Measurements from ENCODE around the gene PELO.
A peak's percentile ranks its signal among the peaks of the same experiment; 100 is the strongest.

PELO gene

GRCh38 chr5:52798938-52799337 lies 11.2 kb downstream of the PELO start:
- no peak for DNase-seq (ENCODE audit: low read depth)
- no peak for TF ChIP-seq CTCF (IDR thresholded peaks at IDR 0.05; ENCODE audit: control insufficient read depth, insufficient read depth, low read depth, low read length, missing control alignments)
- H3K4me3 ChIP-seq (ENCODE audit: control insufficient read depth, low read depth, low read length), result peak overlapping the region; percentile 69

GRCh38 chr5:52799358-52799982 lies 11.8 kb downstream of the PELO start:
- H3K4me3 ChIP-seq (ENCODE audit: control insufficient read depth, low read depth, low read length), result peak overlapping the region; percentile 69
- peak; percentile 52 for DNase-seq (ENCODE audit: low read depth)
- TF ChIP-seq CTCF (IDR thresholded peaks at IDR 0.05; ENCODE audit: control insufficient read depth, insufficient read depth, low read depth, low read length, missing control alignments), result no peak

GRCh38 chr5:52799983-52800393 lies 12.3 kb downstream of the PELO start:
- TF ChIP-seq CTCF (IDR thresholded peaks at IDR 0.05; ENCODE audit: control insufficient read depth, insufficient read depth, low read depth, low read length, missing control alignments), result no peak
- peak; percentile 73 for DNase-seq (ENCODE audit: low read depth)
- peak overlapping the region; percentile 69 for H3K4me3 ChIP-seq (ENCODE audit: control insufficient read depth, low read depth, low read length)

GRCh38 chr5:52800394-52801213 lies 12.9 kb downstream of the PELO start:
- no peak for DNase-seq (ENCODE audit: low read depth)
- TF ChIP-seq CTCF (IDR thresholded peaks at IDR 0.05; ENCODE audit: control insufficient read depth, insufficient read depth, low read depth, low read length, missing control alignments), result no peak
- peak overlapping the region; percentile 69 for H3K4me3 ChIP-seq (ENCODE audit: control insufficient read depth, low read depth, low read length)

GRCh38 chr5:52801329-52801728 lies 13.6 kb downstream of the PELO start:
- peak overlapping the region; percentile 69 for H3K4me3 ChIP-seq (ENCODE audit: control insufficient read depth, low read depth, low read length)
- DNase-seq (ENCODE audit: low read depth), result no peak
- TF ChIP-seq CTCF (IDR thresholded peaks at IDR 0.05; ENCODE audit: control insufficient read depth, insufficient read depth, low read depth, low read length, missing control alignments), result no peak

- H3K4me3 ChIP-seq (ENCODE audit: control insufficient read depth, low read depth, low read length), result peak overlapping the region; percentile 69
- TF ChIP-seq CTCF (IDR thresholded peaks at IDR 0.05; ENCODE audit: control insufficient read depth, insufficient read depth, low read depth, low read length, missing control alignments), result no peak
- DNase-seq (ENCODE audit: low read depth), result no peak
Measured at GRCh38 chr5:52802272-52802973, 14.7 kb downstream of the PELO start.
